ENCODE results near the gene MAN2B2.

GRCh38 chr4:6622744-6623143, 47.8 kb downstream of the MAN2B2 start:
- TF ChIP-seq, protein P1, sequence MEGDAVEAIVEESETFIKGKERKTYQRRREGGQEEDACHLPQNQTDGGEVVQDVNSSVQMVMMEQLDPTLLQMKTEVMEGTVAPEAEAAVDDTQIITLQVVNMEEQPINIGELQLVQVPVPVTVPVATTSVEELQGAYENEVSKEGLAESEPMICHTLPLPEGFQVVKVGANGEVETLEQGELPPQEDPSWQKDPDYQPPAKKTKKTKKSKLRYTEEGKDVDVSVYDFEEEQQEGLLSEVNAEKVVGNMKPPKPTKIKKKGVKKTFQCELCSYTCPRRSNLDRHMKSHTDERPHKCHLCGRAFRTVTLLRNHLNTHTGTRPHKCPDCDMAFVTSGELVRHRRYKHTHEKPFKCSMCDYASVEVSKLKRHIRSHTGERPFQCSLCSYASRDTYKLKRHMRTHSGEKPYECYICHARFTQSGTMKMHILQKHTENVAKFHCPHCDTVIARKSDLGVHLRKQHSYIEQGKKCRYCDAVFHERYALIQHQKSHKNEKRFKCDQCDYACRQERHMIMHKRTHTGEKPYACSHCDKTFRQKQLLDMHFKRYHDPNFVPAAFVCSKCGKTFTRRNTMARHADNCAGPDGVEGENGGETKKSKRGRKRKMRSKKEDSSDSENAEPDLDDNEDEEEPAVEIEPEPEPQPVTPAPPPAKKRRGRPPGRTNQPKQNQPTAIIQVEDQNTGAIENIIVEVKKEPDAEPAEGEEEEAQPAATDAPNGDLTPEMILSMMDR (IDR thresholded peaks at IDR 0.05): no peak
- TF ChIP-seq, protein P2, sequence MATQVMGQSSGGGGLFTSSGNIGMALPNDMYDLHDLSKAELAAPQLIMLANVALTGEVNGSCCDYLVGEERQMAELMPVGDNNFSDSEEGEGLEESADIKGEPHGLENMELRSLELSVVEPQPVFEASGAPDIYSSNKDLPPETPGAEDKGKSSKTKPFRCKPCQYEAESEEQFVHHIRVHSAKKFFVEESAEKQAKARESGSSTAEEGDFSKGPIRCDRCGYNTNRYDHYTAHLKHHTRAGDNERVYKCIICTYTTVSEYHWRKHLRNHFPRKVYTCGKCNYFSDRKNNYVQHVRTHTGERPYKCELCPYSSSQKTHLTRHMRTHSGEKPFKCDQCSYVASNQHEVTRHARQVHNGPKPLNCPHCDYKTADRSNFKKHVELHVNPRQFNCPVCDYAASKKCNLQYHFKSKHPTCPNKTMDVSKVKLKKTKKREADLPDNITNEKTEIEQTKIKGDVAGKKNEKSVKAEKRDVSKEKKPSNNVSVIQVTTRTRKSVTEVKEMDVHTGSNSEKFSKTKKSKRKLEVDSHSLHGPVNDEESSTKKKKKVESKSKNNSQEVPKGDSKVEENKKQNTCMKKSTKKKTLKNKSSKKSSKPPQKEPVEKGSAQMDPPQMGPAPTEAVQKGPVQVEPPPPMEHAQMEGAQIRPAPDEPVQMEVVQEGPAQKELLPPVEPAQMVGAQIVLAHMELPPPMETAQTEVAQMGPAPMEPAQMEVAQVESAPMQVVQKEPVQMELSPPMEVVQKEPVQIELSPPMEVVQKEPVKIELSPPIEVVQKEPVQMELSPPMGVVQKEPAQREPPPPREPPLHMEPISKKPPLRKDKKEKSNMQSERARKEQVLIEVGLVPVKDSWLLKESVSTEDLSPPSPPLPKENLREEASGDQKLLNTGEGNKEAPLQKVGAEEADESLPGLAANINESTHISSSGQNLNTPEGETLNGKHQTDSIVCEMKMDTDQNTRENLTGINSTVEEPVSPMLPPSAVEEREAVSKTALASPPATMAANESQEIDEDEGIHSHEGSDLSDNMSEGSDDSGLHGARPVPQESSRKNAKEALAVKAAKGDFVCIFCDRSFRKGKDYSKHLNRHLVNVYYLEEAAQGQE (IDR thresholded peaks at IDR 0.05; ENCODE audit: insufficient read depth in 1 of 2, low read depth in 2 of 2, low read length in 1 of 2): no peak

All from Panc1 (cell line).